ENCODE results near the gene WAPL. TPM values are rescaled to one million over a fixed set of nuclear protein-coding genes. Genes with fewer than 3 reads are reported as not detected.

Gene WAPL
- total and polyA plus RNA-seq, 2 donors: 16.1 to 66.7 TPM

GRCh38 chr10:86409183-86409582 lies 112.4 kb downstream of the WAPL start:
- Histone ChIP-seq H3K36me3 (ENCODE audit: insufficient read depth) (no peaks in the 10 kb centered on the region), H3K4me1 (ENCODE audit: insufficient read depth) (no peaks in the 10 kb centered on the region), H3K27ac (ENCODE audit: low read depth) (no peak overlapping the region), H3K4me3 (ENCODE audit: low read depth, low read length) (no peak overlapping the region)
- DNase-seq (ENCODE audit: extremely low spot score): no peak
- WGBS: 71% methylated on average over 1 of the region's 1 CpG

DNA sequence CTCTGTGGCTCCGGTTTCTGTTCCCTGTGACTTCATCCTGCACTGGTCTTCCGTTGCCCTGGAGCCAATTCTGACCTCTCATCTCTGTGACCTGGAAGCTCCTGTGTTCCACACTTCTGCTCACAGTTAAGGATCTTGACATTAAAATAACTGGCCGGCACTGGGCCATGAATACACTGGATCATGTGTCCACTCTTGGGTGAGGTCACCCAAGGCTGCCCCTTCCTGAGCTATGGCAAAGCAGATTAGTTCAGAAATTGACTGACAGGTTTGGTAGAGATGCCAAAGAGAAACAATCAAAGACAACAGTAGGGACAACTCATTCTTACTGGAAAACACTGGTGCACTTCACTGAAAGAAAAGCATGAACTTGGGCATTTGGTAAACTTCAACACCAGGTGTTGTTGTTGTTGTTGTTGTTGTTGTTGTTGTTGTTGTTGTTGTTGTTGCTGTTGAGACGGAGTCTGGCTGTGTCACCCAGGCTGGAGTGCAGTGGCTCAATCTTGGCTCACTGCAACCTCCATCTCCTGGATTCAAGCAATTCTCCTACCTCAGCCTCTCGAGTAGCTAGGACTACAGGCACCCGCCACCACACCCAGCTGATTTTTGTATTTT lies 118.3 kb downstream of the WAPL start:
- Histone ChIP-seq H3K4me1 (ENCODE audit: insufficient read depth) (no peaks in the 10 kb centered on the region), H3K36me3 (ENCODE audit: insufficient read depth) (no peaks in the 10 kb centered on the region), H3K27ac (ENCODE audit: low read depth) (no peak overlapping the region), H3K4me3 (ENCODE audit: low read depth, low read length) (no peak overlapping the region)
- no peak for DNase-seq (ENCODE audit: extremely low spot score)
- WGBS: 74% methylated on average over 6 of the region's 6 CpGs

- no peak overlapping the region for H3K27ac ChIP-seq (ENCODE audit: low read depth)
- DNase-seq (ENCODE audit: extremely low spot score): no peak
- H3K4me3 ChIP-seq (ENCODE audit: low read depth, low read length): no peak overlapping the region
- no peaks in the 10 kb centered on the region for H3K4me1 ChIP-seq (ENCODE audit: insufficient read depth)
- 12% methylated on average over 18 of the region's 18 CpGs for WGBS
- no peaks in the 10 kb centered on the region for H3K36me3 ChIP-seq (ENCODE audit: insufficient read depth)
Observed at GRCh38 chr10:86402283-86402941, 119.2 kb downstream of the WAPL start.

DNA sequence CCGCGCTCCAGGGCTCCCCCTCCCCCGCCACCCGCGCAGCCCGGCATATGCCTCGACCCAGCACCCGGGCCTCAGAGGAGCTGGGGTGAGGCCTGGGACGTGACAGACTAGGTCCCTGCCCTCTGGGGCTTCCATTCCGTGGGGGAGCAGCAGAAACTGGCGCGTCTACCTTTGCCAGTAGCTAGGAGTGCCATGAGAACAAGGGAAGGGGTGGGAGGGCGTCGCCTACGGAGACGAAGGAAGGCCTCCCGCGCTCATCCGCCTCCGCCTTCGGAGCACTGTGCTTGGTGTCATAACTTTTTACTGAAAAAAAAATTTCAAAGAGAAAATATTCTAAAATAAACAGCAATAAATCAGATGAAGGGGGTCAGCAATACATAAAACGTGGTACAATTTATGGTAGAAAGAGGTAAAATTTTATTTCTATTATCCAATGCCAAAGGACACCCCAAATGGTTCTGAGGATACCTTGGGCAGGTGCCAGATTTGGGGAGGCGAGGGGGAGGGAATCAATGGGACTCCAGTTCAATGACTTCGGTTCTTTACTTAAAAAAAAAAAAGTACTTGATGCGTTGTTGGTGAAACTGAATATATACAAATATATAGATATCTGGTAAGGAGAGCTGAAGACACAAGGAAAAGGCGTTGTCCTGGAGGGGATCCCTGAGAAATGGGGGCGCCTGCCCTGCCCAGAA lies 119.9 kb downstream of the WAPL start:
- WGBS: 21% methylated on average over 27 of the region's 27 CpGs
- Histone ChIP-seq H3K4me1 (ENCODE audit: insufficient read depth) (no peaks in the 10 kb centered on the region), H3K4me3 (ENCODE audit: low read depth, low read length) (no peak overlapping the region), H3K36me3 (ENCODE audit: insufficient read depth) (no peaks in the 10 kb centered on the region), H3K27ac (ENCODE audit: low read depth) (no peak overlapping the region)
- no peak for DNase-seq (ENCODE audit: extremely low spot score)

GRCh38 chr10:86400705-86401587 lies 120.6 kb downstream of the WAPL start:
- H3K27ac ChIP-seq (ENCODE audit: low read depth): peak overlapping the region; percentile 1
- H3K4me3 ChIP-seq (ENCODE audit: low read depth, low read length): peak overlapping the region; percentile 56
- no peak for DNase-seq (ENCODE audit: extremely low spot score)
- no peaks in the 10 kb centered on the region for H3K4me1 ChIP-seq (ENCODE audit: insufficient read depth)
- WGBS: 3% methylated on average over 76 of the region's 76 CpGs
- H3K36me3 ChIP-seq (ENCODE audit: insufficient read depth): no peaks in the 10 kb centered on the region

DNA sequence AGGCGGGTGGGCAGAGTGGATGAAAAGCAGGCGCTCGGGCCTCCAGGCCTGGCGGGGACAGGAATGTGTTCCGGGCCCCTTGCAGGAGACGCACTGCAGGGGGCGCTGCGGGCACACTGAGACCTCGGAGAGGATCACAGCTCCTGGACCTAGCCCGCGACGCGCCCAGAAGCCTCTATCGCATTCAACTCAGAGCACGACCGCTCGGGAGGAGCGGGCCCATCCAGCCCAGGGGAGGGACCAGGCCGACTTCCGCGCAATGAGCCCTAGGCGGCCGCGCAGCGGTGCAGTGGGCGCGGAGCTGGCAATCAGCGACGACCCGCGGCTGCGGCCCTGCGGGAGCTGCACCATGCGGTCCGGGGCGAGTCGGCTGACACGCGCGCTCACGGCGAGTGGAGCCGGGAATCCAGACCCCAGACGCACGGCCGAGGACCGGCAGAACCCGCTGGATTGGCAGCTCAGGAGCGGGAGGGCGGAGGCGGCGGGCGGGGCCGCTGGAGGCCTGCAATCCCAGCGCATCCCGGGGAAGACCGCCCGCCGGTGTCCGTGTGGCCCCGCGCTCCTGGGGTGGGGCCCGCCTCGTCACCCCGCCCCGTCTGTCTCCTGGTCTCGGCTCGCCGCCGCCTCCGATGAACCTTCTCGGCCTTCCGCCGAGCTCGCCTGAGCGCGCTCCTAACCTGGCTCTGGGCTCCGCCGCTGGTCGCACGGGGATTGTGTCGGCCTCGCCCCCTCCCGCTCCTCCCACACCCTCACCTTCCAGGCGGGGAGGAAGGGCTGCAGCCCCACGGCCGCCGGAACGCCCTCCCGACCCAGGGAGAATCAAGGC lies 121.5 kb downstream of the WAPL start:
- Histone ChIP-seq H3K4me3 (ENCODE audit: low read depth, low read length) (peak overlapping the region; percentile 56), H3K27ac (ENCODE audit: low read depth) (peak overlapping the region; percentile 1), H3K36me3 (ENCODE audit: insufficient read depth) (no peaks in the 10 kb centered on the region), H3K4me1 (ENCODE audit: insufficient read depth) (no peaks in the 10 kb centered on the region)
- DNase-seq (ENCODE audit: extremely low spot score): peak; percentile 84
- under 1% methylated on average over 89 of the region's 90 CpGs for WGBS

GRCh38 chr10:86399514-86399878 lies 122.1 kb downstream of the WAPL start:
- H3K27ac ChIP-seq (ENCODE audit: low read depth): no peak overlapping the region
- 40% methylated on average over 9 of the region's 9 CpGs for WGBS
- no peak for DNase-seq (ENCODE audit: extremely low spot score)
- no peaks in the 10 kb centered on the region for H3K36me3 ChIP-seq (ENCODE audit: insufficient read depth)
- H3K4me3 ChIP-seq (ENCODE audit: low read depth, low read length): no peak overlapping the region
- H3K4me1 ChIP-seq (ENCODE audit: insufficient read depth): no peaks in the 10 kb centered on the region

DNA sequence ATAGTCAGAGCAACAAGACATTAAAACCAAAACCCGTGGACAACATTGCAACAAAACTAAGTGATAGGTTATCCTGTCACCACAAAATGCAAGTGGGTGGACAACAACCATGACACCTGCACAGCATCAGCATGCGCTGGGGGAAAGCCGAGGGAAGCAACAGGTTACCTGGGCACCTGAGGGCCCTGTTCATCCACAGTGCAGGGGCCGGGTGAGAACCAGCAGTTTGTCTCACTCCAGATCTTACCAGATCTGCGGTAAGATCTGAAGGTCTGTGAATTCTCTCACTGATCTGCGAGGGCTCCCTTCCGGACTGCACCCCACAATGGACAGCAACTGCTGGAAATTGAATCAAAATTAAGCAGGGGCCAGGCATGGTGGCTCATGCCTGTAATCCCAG lies 124.5 kb downstream of the WAPL start:
- no peaks in the 10 kb centered on the region for H3K36me3 ChIP-seq (ENCODE audit: insufficient read depth)
- no peak for DNase-seq (ENCODE audit: extremely low spot score)
- no peaks in the 10 kb centered on the region for H3K4me1 ChIP-seq (ENCODE audit: insufficient read depth)
- WGBS: 85% methylated on average over 7 of the region's 7 CpGs
- no peak overlapping the region for H3K27ac ChIP-seq (ENCODE audit: low read depth)
- no peak overlapping the region for H3K4me3 ChIP-seq (ENCODE audit: low read depth, low read length)

- Histone ChIP-seq H3K27ac (ENCODE audit: low read depth) (no peak overlapping the region), H3K4me1 (ENCODE audit: insufficient read depth) (peaks cover 3% of the 10 kb centered on the region), H3K4me3 (ENCODE audit: low read depth, low read length) (no peak overlapping the region), H3K36me3 (ENCODE audit: insufficient read depth) (no peaks in the 10 kb centered on the region)
- DNase-seq (ENCODE audit: extremely low spot score): no peak
- 50% methylated on average over 10 of the region's 10 CpGs for WGBS
Observed at GRCh38 chr10:86393862-86394455, 127.6 kb downstream of the WAPL start.

GRCh38 chr10:86393362-86393761 lies 128.2 kb downstream of the WAPL start:
- no peaks in the 10 kb centered on the region for H3K36me3 ChIP-seq (ENCODE audit: insufficient read depth)
- no peak for DNase-seq (ENCODE audit: extremely low spot score)
- peaks cover 3% of the 10 kb centered on the region for H3K4me1 ChIP-seq (ENCODE audit: insufficient read depth)
- no peak overlapping the region for H3K27ac ChIP-seq (ENCODE audit: low read depth)
- WGBS: 71% methylated on average over 9 of the region's 9 CpGs
- no peak overlapping the region for H3K4me3 ChIP-seq (ENCODE audit: low read depth, low read length)

GRCh38 chr10:86392723-86393094 lies 128.9 kb downstream of the WAPL start:
- Histone ChIP-seq H3K27ac (ENCODE audit: low read depth) (no peak overlapping the region), H3K4me1 (ENCODE audit: insufficient read depth) (peaks cover 3% of the 10 kb centered on the region), H3K36me3 (ENCODE audit: insufficient read depth) (no peaks in the 10 kb centered on the region), H3K4me3 (ENCODE audit: low read depth, low read length) (no peak overlapping the region)
- no peak for DNase-seq (ENCODE audit: extremely low spot score)
- WGBS: 86% methylated on average over 7 of the region's 7 CpGs

DNA sequence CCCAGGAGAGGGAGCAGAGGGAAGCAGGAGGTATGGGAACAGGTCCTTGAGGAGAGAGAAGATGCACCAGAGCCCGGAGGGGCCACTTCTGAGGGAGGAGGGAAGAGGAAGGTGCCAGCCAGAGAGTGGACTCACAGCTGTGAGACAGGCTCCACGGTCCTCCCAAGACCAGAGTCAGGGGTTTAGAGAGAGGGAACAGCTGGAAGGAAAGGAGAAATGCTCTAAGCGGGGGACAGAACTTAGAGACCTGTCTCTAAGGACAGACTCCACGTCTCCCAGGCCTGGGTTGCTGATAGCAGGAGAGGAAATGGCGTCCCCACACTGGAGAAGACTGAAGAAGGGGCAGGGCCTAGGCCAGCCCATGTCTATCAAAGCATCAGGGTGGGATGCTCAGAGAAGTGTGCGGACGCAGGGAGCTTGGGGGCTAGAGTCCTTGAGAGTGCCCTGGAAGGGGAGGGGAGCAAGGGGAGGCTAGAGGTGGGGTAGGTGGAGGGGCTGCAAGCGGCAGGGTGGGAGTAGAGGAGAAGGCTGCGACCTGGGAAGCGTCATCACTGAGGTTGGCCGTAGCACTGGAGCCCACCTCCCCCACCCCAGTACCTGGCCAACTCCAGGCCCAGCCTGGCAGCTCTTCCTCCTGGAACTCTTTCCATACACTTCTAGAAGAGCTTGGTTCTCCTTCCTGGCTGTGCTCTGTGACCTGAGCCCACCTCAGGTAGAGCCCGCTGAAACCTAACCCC lies 129.4 kb downstream of the WAPL start:
- H3K4me1 ChIP-seq (ENCODE audit: insufficient read depth): peaks cover 3% of the 10 kb centered on the region
- no peak for DNase-seq (ENCODE audit: extremely low spot score)
- H3K36me3 ChIP-seq (ENCODE audit: insufficient read depth): no peaks in the 10 kb centered on the region
- 75% methylated on average over 12 of the region's 12 CpGs for WGBS
- H3K4me3 ChIP-seq (ENCODE audit: low read depth, low read length): no peak overlapping the region
- no peak overlapping the region for H3K27ac ChIP-seq (ENCODE audit: low read depth)
